Posterior cingulate gyrus (tissue), 11 donors: Measurements from ENCODE around the gene CHRM5.

Experiments
- DNase-seq, 10 donors: peaks; one replicate each; pipeline versions ENCODE4 v3.0.0 to v3.0.0-alpha.2; 2020 to 2021; ENCODE audit warnings: mixed read lengths in 3 of 10
- intact Hi-C: fragments of 100-400 bp; cut with DNase I; formaldehyde crosslinking; loops from one replicate; pipeline ENCODE4 v1.15.1; 2023

The CHRM5 gene

GRCh38 chr15:33968224-33968623, at the start of gene CHRM5:
TSS of gene CHRM5 (plus strand) at chr15:33968497. CDS start at chr15:34062718, 94,221 bp downstream.
- no peak for DNase-seq
- intact Hi-C loops: no loop called here

- intact Hi-C loops: no loop called here
- no peak for DNase-seq
Measured at GRCh38 chr15:33923446-33923845, 44.9 kb upstream of the CHRM5 start.

GRCh38 chr15:33926260-33926659, 42.0 kb upstream of the CHRM5 start:
- DNase-seq: no peak
- intact Hi-C loops: no loop called here

GRCh38 chr15:33932734-33933133, 35.6 kb upstream of the CHRM5 start:
- intact Hi-C loops: no loop called here
- no peak for DNase-seq

- intact Hi-C loops: no loop called here
- DNase-seq: no peak
Measured at GRCh38 chr15:33934396-33934795, 33.9 kb upstream of the CHRM5 start.

GRCh38 chr15:33934921-33935320, 33.4 kb upstream of the CHRM5 start:
- DNase-seq: no peak

GRCh38 chr15:33941279-33942063, 26.8 kb upstream of the CHRM5 start:
- intact Hi-C loops: no loop called here

More at GRCh38 chr15:33934921-33935320, 33.4 kb upstream of the CHRM5 start:
- intact Hi-C loops: no loop called here

GRCh38 chr15:33946152-33946551, 22.1 kb upstream of the CHRM5 start:
- intact Hi-C loops: no loop called here
- DNase-seq: no peak

More at GRCh38 chr15:33941279-33942063, 26.8 kb upstream of the CHRM5 start:
- DNase-seq: no peak

- no peak for DNase-seq
- intact Hi-C loops: no loop called here
Measured at GRCh38 chr15:33955945-33956344, 12.4 kb upstream of the CHRM5 start.

GRCh38 chr15:33956397-33956796, 11.9 kb upstream of the CHRM5 start:
- intact Hi-C loops: no loop called here
- DNase-seq: no peak

GRCh38 chr15:33959844-33960548, 8.3 kb upstream of the CHRM5 start:
- no peak for DNase-seq
- intact Hi-C loops: loop anchor here (5.0 kb wide), 1 partner anchor 223 kb away; no protein-coding TSS in a partner anchor

- no peak for DNase-seq
- intact Hi-C loops: loop anchor here (5.0 kb wide), 1 partner anchor 223 kb away; no protein-coding TSS in a partner anchor
Measured at GRCh38 chr15:33960549-33960935, 7.8 kb upstream of the CHRM5 start.

- no peak for DNase-seq
- intact Hi-C loops: loop anchor here (5.0 kb wide), 1 partner anchor 227 kb away; no protein-coding TSS in a partner anchor
Measured at GRCh38 chr15:33963831-33964664, 4.2 kb upstream of the CHRM5 start.

- intact Hi-C loops: loop anchor here (5.0 kb wide), 1 partner anchor 227 kb away; no protein-coding TSS in a partner anchor
- no peak for DNase-seq
Measured at GRCh38 chr15:33964665-33965040, 3.6 kb upstream of the CHRM5 start.

GRCh38 chr15:33968821-33969220, 524 bp downstream of the CHRM5 start:
- intact Hi-C loops: no loop called here
- DNase-seq: no peak

GRCh38 chr15:33971811-33972210, 3.5 kb downstream of the CHRM5 start:
- intact Hi-C loops: no loop called here
- no peak for DNase-seq

GRCh38 chr15:33975022-33975565, 6.8 kb downstream of the CHRM5 start:
- intact Hi-C loops: no loop called here
- no peak for DNase-seq

- intact Hi-C loops: no loop called here
Measured at GRCh38 chr15:33980159-33980558, 11.9 kb downstream of the CHRM5 start.

GRCh38 chr15:33982516-33982915, 14.2 kb downstream of the CHRM5 start:
- DNase-seq: no peak
- intact Hi-C loops: no loop called here

More at GRCh38 chr15:33980159-33980558, 11.9 kb downstream of the CHRM5 start:
- DNase-seq: no peak

GRCh38 chr15:33985287-33985686, 17.0 kb downstream of the CHRM5 start:
- no peak for DNase-seq
- intact Hi-C loops: no loop called here
